SK-N-SH (cell line): Measurements from ENCODE around the gene ZCCHC7. TPM values are rescaled to one million over a fixed set of nuclear protein-coding genes. Genes with fewer than 3 reads are reported as not detected.
A peak's percentile ranks its signal among the peaks of the same experiment; 100 is the strongest.

Experiments used
- CTCF ChIA-PET: fragments of 300-600, 350-600 bp; formaldehyde crosslinking; extraction: SDS; loops from one replicate; lab custom pipeline; 2021; lab: Yijun Ruan, JAX
- POLR2A ChIA-PET: fragments of 350-600 bp; sonication (Branson Sonifier 250); formaldehyde crosslinking; extraction: SDS; loops from one replicate; lab custom pipeline; 2020; ENCODE audit warnings: antibody characterized with exemption, inconsistent platforms; lab: Yijun Ruan, JAX
- DNase-seq: peaks from one replicate; pipeline ENCODE4 v3.0.0; 2012
- H2AFZ ChIP-seq: fragments of 200-600 bp; sonication (generic); 2 replicates; pipeline ENCODE4 v1.8.1; 2016; ENCODE audit warnings: antibody characterized with exemption, mild to moderate bottlenecking, low read depth
- H3F3A ChIP-seq: fragments of 200-600 bp; sonication (generic); replicated peaks from 2 replicates; pipeline ENCODE3; 2016; ENCODE audit warnings: antibody characterized with exemption, mild to moderate bottlenecking; ENCODE audit not compliant: insufficient read depth
- H3K27ac ChIP-seq, 2 experiments: fragments of 200-500 bp in 1 of 2; fragments of 200-600 bp in 1 of 2; sonication (Bioruptor generic) in 1 of 2; sonication (generic), shearing (Covaris generic) in 1 of 2; 2 replicates each; pipeline versions ENCODE4 v1.5.1 to v1.6.1; 2014 to 2016; ENCODE audit warnings: low read depth in 2 of 2, inconsistent platforms in 1 of 2, low read length in 1 of 2, mild to moderate bottlenecking in 1 of 2, mixed read lengths in 1 of 2
- H3K27me3 ChIP-seq: fragments of 200-600 bp; sonication (generic), shearing (Covaris generic); 2 replicates; pipeline ENCODE4 v1.6.1; 2016; ENCODE audit warnings: mixed run types; ENCODE audit not compliant: insufficient read depth
- H3K36me3 ChIP-seq, 2 experiments: fragments of 200-500 bp in 1 of 2; fragments of 200-600 bp in 1 of 2; sonication (Bioruptor generic) in 1 of 2; sonication (generic) in 1 of 2; replicated peaks in 1 of 2; 2 replicates each; pipeline versions ENCODE3 to v1.5.1; 2014 to 2016; ENCODE audit warnings: low read length in 1 of 2, mild to moderate bottlenecking in 1 of 2; ENCODE audit not compliant: insufficient read depth in 2 of 2, control insufficient read depth in 1 of 2
- H3K4me1 ChIP-seq, 2 experiments: fragments of 200-500 bp in 1 of 2; fragments of 200-600 bp in 1 of 2; sonication (Bioruptor generic) in 1 of 2; sonication (generic), shearing (Covaris generic) in 1 of 2; 2 replicates each; pipeline versions ENCODE4 v1.5.1 to v1.6.1; 2014 to 2016; ENCODE audit warnings: low read depth in 1 of 2, low read length in 1 of 2, mixed run types in 1 of 2; ENCODE audit not compliant: insufficient read depth in 2 of 2, control insufficient read depth in 1 of 2
- H3K4me2 ChIP-seq: fragments of 200-600 bp; sonication (generic), shearing (Covaris generic); 2 replicates; pipeline ENCODE4 v1.6.1; 2017; ENCODE audit warnings: mixed run types
- H3K4me3 ChIP-seq, 2 experiments: fragments of 200-500 bp in 1 of 2; fragments of 200-600 bp in 1 of 2; sonication (Bioruptor generic) in 1 of 2; sonication (generic), shearing (Covaris generic) in 1 of 2; 2 replicates each; pipeline versions ENCODE4 v1.5.1 to v1.8.1; 2014 to 2016; ENCODE audit warnings: low read depth in 2 of 2, inconsistent platforms in 1 of 2, low read length in 1 of 2, mild to moderate bottlenecking in 1 of 2, mixed read lengths in 1 of 2, moderate library complexity in 1 of 2
- H3K79me2 ChIP-seq: fragments of 200-600 bp; sonication (generic); 2 replicates; pipeline ENCODE4 v1.8.1; 2017; ENCODE audit warnings: mild to moderate bottlenecking; ENCODE audit not compliant: insufficient read depth
- H3K9ac ChIP-seq: fragments of 200-600 bp; sonication (generic); 2 replicates; pipeline ENCODE4 v1.6.1; 2017; ENCODE audit warnings: mixed run types
- H3K9me2 ChIP-seq: fragments of 200-600 bp; sonication (generic); 2 replicates; pipeline ENCODE4 v1.6.1; 2017; ENCODE audit warnings: mixed run types
- H3K9me3 ChIP-seq: fragments of 200-600 bp; sonication (generic); 2 replicates; pipeline ENCODE4 v1.6.1; 2017; ENCODE audit warnings: mixed run types, mild to moderate bottlenecking, moderate library complexity
- H4K20me1 ChIP-seq: fragments of 200-600 bp; sonication (generic); 2 replicates; pipeline ENCODE4 v1.6.1; 2017; ENCODE audit warnings: mild to moderate bottlenecking, mixed run types; ENCODE audit not compliant: insufficient read depth
- FOXJ3 ChIP-seq: sonication (generic); formaldehyde crosslinking; IDR thresholded peaks from 2 replicates; pipeline ENCODE4 v1.5.1; 2020; ENCODE audit warnings: mild to moderate bottlenecking, missing genetic modification reagents
- GABPA ChIP-seq: IDR thresholded peaks from 2 replicates; pipeline ENCODE4 v1.4.0; 2012; ENCODE audit warnings: low read depth, mild to moderate bottlenecking
- NFIC ChIP-seq: IDR thresholded peaks from 2 replicates; pipeline ENCODE4 v1.4.0; 2012; ENCODE audit warnings: borderline replicate concordance
- SIN3A ChIP-seq: IDR thresholded peaks from 2 replicates; pipeline ENCODE4 v1.6.1; 2012; ENCODE audit warnings: low read depth, mild to moderate bottlenecking, low read length, moderate library complexity, borderline replicate concordance
- SMC3 ChIP-seq: IDR thresholded peaks from 2 replicates; pipeline ENCODE4 v1.6.1; 2012; ENCODE audit warnings: low read depth, low read length, improper control_type of control experiment
- TCF12 ChIP-seq: IDR thresholded peaks from 2 replicates; pipeline ENCODE4 v1.4.0; 2012
- WGBS: methylation state at CpG from one replicate; pipeline ENCODE4 v1.1.6; 2017; ENCODE audit warnings: low lambda C conversion rate; 5-methylcytosine and 5-hydroxymethylcytosine counted together
- polyA plus RNA-seq, 3 experiments: library from polyadenylated mRNA; depleted of rRNA; stranded (reverse); fragments of >200 nt; gene quantifications; 2 replicates each; pipeline ENCODE4 v1.2.3, GENCODE V29; 2012
- TF ChIP-seq, protein P1 (sequence below): fragments of 200-600 bp; sonication (generic); IDR thresholded peaks from 2 replicates; pipeline ENCODE4 v1.6.1; 2017; ENCODE audit warnings: antibody characterized with exemption, mild to moderate bottlenecking, moderate library complexity
- TF ChIP-seq, protein P2 (sequence below): IDR thresholded peaks from 2 replicates; pipeline ENCODE4 v1.4.0; 2012; ENCODE audit warnings: low read depth, borderline replicate concordance
- TF ChIP-seq, protein P3 (sequence below): fragments of 150-350 bp; IDR thresholded peaks from 2 replicates; pipeline ENCODE4 v1.6.1; 2016; ENCODE audit warnings: mild to moderate bottlenecking, low read depth, low read length

The ZCCHC7 gene
- polyA plus RNA-seq, 1 of the 3 experiments (the other 2 are of a cell fraction), result 12.6 TPM

DNA sequence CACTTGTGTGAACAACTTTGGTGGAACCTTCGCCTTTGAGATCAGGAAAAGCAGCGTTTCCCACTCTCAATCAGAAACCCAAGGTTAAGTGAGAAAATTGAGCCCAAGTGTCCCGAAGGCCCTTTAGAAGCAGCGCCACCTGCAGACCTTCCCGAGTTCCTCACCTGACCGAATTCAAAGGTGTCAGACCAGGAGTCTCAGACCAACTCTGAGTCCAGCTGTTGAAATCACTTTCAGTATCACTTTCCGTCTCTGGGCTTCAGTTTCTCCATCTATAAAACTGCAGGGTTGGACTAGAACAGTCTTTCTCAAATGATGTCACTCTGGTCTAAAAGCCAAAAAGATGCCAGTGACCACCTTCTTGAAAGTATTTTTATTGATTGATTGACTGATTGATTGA, 270.4 kb downstream of the ZCCHC7 start:
- no peak overlapping the region for H3K27ac ChIP-seq
- ChIA-PET POLR2A (no interaction called here), CTCF (no interaction called here)
- H2AFZ ChIP-seq, result no peak overlapping the region
- H3K9ac ChIP-seq, result no peak overlapping the region
- no peaks in the 10 kb centered on the region for H3K36me3 ChIP-seq
- H3K4me3 ChIP-seq, result no peak overlapping the region
- H3K27me3 ChIP-seq, result no peaks in the 10 kb centered on the region
- H3K9me2 ChIP-seq, result no peaks in the 10 kb centered on the region
- H4K20me1 ChIP-seq, result no peaks in the 10 kb centered on the region
- no peak overlapping the region for H3K4me2 ChIP-seq
- no peak for TF ChIP-seq SMC3
- TF ChIP-seq, protein P1, sequence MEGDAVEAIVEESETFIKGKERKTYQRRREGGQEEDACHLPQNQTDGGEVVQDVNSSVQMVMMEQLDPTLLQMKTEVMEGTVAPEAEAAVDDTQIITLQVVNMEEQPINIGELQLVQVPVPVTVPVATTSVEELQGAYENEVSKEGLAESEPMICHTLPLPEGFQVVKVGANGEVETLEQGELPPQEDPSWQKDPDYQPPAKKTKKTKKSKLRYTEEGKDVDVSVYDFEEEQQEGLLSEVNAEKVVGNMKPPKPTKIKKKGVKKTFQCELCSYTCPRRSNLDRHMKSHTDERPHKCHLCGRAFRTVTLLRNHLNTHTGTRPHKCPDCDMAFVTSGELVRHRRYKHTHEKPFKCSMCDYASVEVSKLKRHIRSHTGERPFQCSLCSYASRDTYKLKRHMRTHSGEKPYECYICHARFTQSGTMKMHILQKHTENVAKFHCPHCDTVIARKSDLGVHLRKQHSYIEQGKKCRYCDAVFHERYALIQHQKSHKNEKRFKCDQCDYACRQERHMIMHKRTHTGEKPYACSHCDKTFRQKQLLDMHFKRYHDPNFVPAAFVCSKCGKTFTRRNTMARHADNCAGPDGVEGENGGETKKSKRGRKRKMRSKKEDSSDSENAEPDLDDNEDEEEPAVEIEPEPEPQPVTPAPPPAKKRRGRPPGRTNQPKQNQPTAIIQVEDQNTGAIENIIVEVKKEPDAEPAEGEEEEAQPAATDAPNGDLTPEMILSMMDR, result peak; percentile 31
- H3F3A ChIP-seq, result no peaks in the 10 kb centered on the region
- no peaks in the 10 kb centered on the region for H3K79me2 ChIP-seq
- H3K9me3 ChIP-seq, result no peaks in the 10 kb centered on the region
- H3K4me1 ChIP-seq, result no peaks in the 10 kb centered on the region
- DNase-seq, result no peak
- 71% methylated on average over 7 of the region's 7 CpGs for WGBS

DNA sequence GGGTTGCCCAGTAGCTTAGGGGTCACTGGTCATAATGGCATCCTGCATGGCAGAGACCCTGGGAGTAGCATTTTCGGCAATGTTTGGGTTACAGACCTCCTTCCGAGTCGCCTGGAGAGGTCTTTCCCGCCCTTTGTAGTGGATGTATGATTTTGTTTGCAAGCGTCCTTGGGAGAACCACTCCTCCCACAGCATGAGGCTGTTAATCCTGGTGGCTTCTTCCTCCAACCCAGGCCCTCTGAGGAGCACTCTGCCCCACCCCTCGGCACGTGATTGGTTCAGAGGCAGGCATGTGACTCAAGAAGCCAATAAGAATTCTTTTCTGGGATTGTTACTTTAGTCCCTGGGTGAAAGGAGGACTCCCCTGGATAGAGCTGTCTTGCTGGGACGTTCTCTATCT, 271.9 kb downstream of the ZCCHC7 start:
- no peak overlapping the region for H3K27ac ChIP-seq
- no peak overlapping the region for H3K4me2 ChIP-seq
- H3K9me3 ChIP-seq, result no peaks in the 10 kb centered on the region
- WGBS, result 60% methylated on average over 6 of the region's 8 CpGs
- no peak for DNase-seq
- TF ChIP-seq SIN3A, result no peak
- TF ChIP-seq, protein P2, sequence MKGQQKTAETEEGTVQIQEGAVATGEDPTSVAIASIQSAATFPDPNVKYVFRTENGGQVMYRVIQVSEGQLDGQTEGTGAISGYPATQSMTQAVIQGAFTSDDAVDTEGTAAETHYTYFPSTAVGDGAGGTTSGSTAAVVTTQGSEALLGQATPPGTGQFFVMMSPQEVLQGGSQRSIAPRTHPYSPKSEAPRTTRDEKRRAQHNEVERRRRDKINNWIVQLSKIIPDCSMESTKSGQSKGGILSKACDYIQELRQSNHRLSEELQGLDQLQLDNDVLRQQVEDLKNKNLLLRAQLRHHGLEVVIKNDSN, result peak; percentile 31; the same call in 1 of the 2 replicates
- TF ChIP-seq TCF12, result no peak
- TF ChIP-seq NFIC, result no peak
- TF ChIP-seq, protein P3, sequence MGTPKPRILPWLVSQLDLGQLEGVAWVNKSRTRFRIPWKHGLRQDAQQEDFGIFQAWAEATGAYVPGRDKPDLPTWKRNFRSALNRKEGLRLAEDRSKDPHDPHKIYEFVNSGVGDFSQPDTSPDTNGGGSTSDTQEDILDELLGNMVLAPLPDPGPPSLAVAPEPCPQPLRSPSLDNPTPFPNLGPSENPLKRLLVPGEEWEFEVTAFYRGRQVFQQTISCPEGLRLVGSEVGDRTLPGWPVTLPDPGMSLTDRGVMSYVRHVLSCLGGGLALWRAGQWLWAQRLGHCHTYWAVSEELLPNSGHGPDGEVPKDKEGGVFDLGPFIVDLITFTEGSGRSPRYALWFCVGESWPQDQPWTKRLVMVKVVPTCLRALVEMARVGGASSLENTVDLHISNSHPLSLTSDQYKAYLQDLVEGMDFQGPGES, result no peak
- TF ChIP-seq FOXJ3 (CRISPR knock-in tag), result no peak
- no peak for TF ChIP-seq GABPA
- H3K36me3 ChIP-seq, result no peaks in the 10 kb centered on the region
- H3K79me2 ChIP-seq, result no peaks in the 10 kb centered on the region
- H2AFZ ChIP-seq, result no peak overlapping the region
- no peaks in the 10 kb centered on the region for H4K20me1 ChIP-seq
- no peaks in the 10 kb centered on the region for H3K9me2 ChIP-seq
- H3K27me3 ChIP-seq, result no peaks in the 10 kb centered on the region
- ChIA-PET CTCF (interaction anchor here (1.4 kb wide), 1 partner anchor 18 kb away, joined by 3 read pairs; no protein-coding TSS in a partner anchor), POLR2A (no interaction called here)
- no peak overlapping the region for H3K9ac ChIP-seq
- no peak overlapping the region for H3K4me3 ChIP-seq
- H3K4me1 ChIP-seq, result no peaks in the 10 kb centered on the region
- no peaks in the 10 kb centered on the region for H3F3A ChIP-seq
